IMR-90 (cell line): ENCODE data around the gene RAP1A. TPM values are rescaled to one million over a fixed set of nuclear protein-coding genes. Genes with fewer than 3 reads are reported as not detected.

Experiments used
- ATAC-seq: fragments of 200-7000 bp; cut with Tn5 transposase; 2 replicates; pipeline ENCODE4 v1.9.1; 2020; ENCODE audit warnings: low read depth, mild to moderate bottlenecking, moderate library complexity
- BruUV-seq: library from RNA; stranded (reverse); fragments of 400-500 nt; replicated peaks from 2 replicates; lab custom pipeline; 2021; lab: Mats Ljungman, UMichigan
- CTCF ChIA-PET: fragments of 300-600 bp; formaldehyde crosslinking; extraction: SDS; loops from one replicate; lab custom pipeline; 2021; ENCODE audit warnings: antibody characterized with exemption; lab: Yijun Ruan, JAX
- POLR2A ChIA-PET: fragments of 300-600 bp; sonication (Branson Sonifier 250); formaldehyde crosslinking; loops from one replicate; lab custom pipeline; 2022; ENCODE audit warnings: antibody characterized with exemption; ENCODE audit not compliant: unreplicated experiment; lab: Charles Lee
- DNase-seq: peaks from one replicate; pipeline ENCODE4 v3.0.0; 2013
- H2AFZ ChIP-seq: replicated peaks from 2 replicates; pipeline ENCODE3; 2013; ENCODE audit warnings: low read length, mild to moderate bottlenecking; ENCODE audit not compliant: poor library complexity
- H2AK5ac ChIP-seq: 2 replicates; pipeline ENCODE4 v1.6.1; 2013; ENCODE audit warnings: low read depth, low read length, inconsistent platforms
- H2AK9ac ChIP-seq: replicated peaks from 2 replicates; pipeline ENCODE3; 2013; ENCODE audit warnings: mild to moderate bottlenecking, low read depth, low read length, moderate library complexity; ENCODE audit not compliant: poor library complexity
- H2BK120ac ChIP-seq: 2 replicates; pipeline ENCODE4 v1.6.1; 2013; ENCODE audit warnings: low read depth, low read length, inconsistent platforms
- H2BK15ac ChIP-seq: 3 replicates; pipeline ENCODE4 v1.6.1; 2013; ENCODE audit warnings: low read depth, low read length, inconsistent platforms
- H2BK20ac ChIP-seq: 2 replicates; pipeline ENCODE4 v1.6.1; 2013; ENCODE audit warnings: low read depth, mild to moderate bottlenecking, inconsistent platforms, low read length, moderate library complexity
- H2BK5ac ChIP-seq: 2 replicates; pipeline ENCODE4 v1.6.1; 2013; ENCODE audit warnings: mild to moderate bottlenecking, low read depth, low read length, inconsistent platforms; ENCODE audit not compliant: poor library complexity, severe bottlenecking
- H3K14ac ChIP-seq: replicated peaks from 2 replicates; pipeline ENCODE4 v1.6.1; 2013; ENCODE audit warnings: low read depth, low read length, inconsistent platforms
- H3K18ac ChIP-seq: 2 replicates; pipeline ENCODE4 v1.6.1; 2013; ENCODE audit warnings: low read depth, low read length, control low read depth
- H3K23ac ChIP-seq: 2 replicates; pipeline ENCODE4 v1.6.1; 2013; ENCODE audit warnings: low read depth, low read length, inconsistent platforms
- H3K27ac ChIP-seq: 2 replicates; pipeline ENCODE4 v1.5.1; 2013; ENCODE audit warnings: mild to moderate bottlenecking, control low read depth, low read length; ENCODE audit not compliant: insufficient read depth
- H3K27me3 ChIP-seq: 2 replicates; pipeline ENCODE4 v1.6.1; 2013; ENCODE audit warnings: low read length; ENCODE audit not compliant: control insufficient read depth, insufficient read depth
- H3K36me3 ChIP-seq: 2 replicates; pipeline ENCODE4 v1.6.1; 2013; ENCODE audit warnings: low read length, mixed read lengths; ENCODE audit not compliant: control insufficient read depth, insufficient read depth
- H3K4ac ChIP-seq: 2 replicates; pipeline ENCODE4 v1.6.1; 2013; ENCODE audit warnings: low read depth, low read length, inconsistent platforms
- H3K4me1 ChIP-seq: 2 replicates; pipeline ENCODE4 v1.6.1; 2013; ENCODE audit warnings: low read length, mixed read lengths; ENCODE audit not compliant: control insufficient read depth, insufficient read depth
- H3K4me2 ChIP-seq: 2 replicates; pipeline ENCODE4 v1.6.1; 2013; ENCODE audit warnings: low read depth, mild to moderate bottlenecking, control low read depth, low read length, moderate library complexity
- H3K4me3 ChIP-seq: 2 replicates; pipeline ENCODE4 v1.5.1; 2013; ENCODE audit warnings: low read depth, mild to moderate bottlenecking, control low read depth, low read length, moderate library complexity; ENCODE audit not compliant: insufficient read depth
- H3K56ac ChIP-seq: 2 replicates; pipeline ENCODE4 v1.6.1; 2013; ENCODE audit warnings: low read length, inconsistent platforms; ENCODE audit not compliant: insufficient read depth; ENCODE audit errors: extremely low read depth
- H3K79me1 ChIP-seq, 2 experiments: 2 replicates each; pipeline ENCODE4 v1.6.1; 2013; ENCODE audit warnings: low read length in 2 of 2, inconsistent platforms in 1 of 2, low read depth in 1 of 2
- H3K9ac ChIP-seq: 2 replicates; pipeline ENCODE4 v1.6.1; 2013; ENCODE audit warnings: low read depth, low read length, control low read depth
- H3K9me1 ChIP-seq: 2 replicates; pipeline ENCODE4 v1.6.1; 2013; ENCODE audit warnings: low read length, inconsistent platforms; ENCODE audit not compliant: insufficient read depth
- H3K9me3 ChIP-seq: 2 replicates; pipeline ENCODE4 v1.6.1; 2013; ENCODE audit warnings: low read length; ENCODE audit not compliant: control insufficient read depth, insufficient read depth
- H4K20me1 ChIP-seq: 2 replicates; pipeline ENCODE4 v1.6.1; 2013; ENCODE audit warnings: low read length, inconsistent platforms; ENCODE audit not compliant: insufficient read depth
- H4K5ac ChIP-seq: 2 replicates; pipeline ENCODE4 v1.6.1; 2013; ENCODE audit warnings: mild to moderate bottlenecking, low read depth, low read length, control low read depth
- H4K8ac ChIP-seq, 2 experiments: 2 replicates each; pipeline ENCODE4 v1.6.1; 2013; ENCODE audit warnings: low read depth in 2 of 2, low read length in 2 of 2, control low read depth in 1 of 2, inconsistent platforms in 1 of 2
- H4K91ac ChIP-seq: 2 replicates; pipeline ENCODE4 v1.6.1; 2013; ENCODE audit warnings: low read depth, low read length, inconsistent platforms; ENCODE audit not compliant: insufficient read depth
- CHD1 ChIP-seq: IDR thresholded peaks from 2 replicates; pipeline ENCODE4 v1.6.1; 2012; ENCODE audit warnings: low read depth, low read length, improper control_type of control experiment
- ELK1 ChIP-seq: fragments of 150-350 bp; IDR thresholded peaks from 2 replicates; pipeline ENCODE4 v1.6.1; 2016; ENCODE audit warnings: low read depth, mild to moderate bottlenecking, low read length, moderate library complexity, borderline replicate concordance
- MAZ ChIP-seq: IDR thresholded peaks from 2 replicates; pipeline ENCODE4 v1.6.1; 2012; ENCODE audit warnings: low read depth, mild to moderate bottlenecking, low read length, improper control_type of control experiment, moderate library complexity, borderline replicate concordance
- MXI1 ChIP-seq: IDR thresholded peaks from 2 replicates; pipeline ENCODE4 v1.6.1; 2012; ENCODE audit warnings: low read depth, mild to moderate bottlenecking, low read length, moderate library complexity, borderline replicate concordance
- NFE2L2 ChIP-seq: fragments of 150-350 bp; IDR thresholded peaks from 2 replicates; pipeline ENCODE4 v1.6.1; 2016; ENCODE audit warnings: low read depth, mild to moderate bottlenecking, low read length
- SMC3 ChIP-seq: fragments of 150-350 bp; IDR thresholded peaks from 2 replicates; pipeline ENCODE4 v1.6.1; 2016; ENCODE audit warnings: low read depth, mild to moderate bottlenecking, antibody characterized with exemption, low read length, moderate library complexity
- WGBS, 2 experiments: methylation state at CpG; one replicate each; pipeline versions ENCODE4 v1.1.5 to v1.1.7; 2013; ENCODE audit warnings: missing lambda C conversion rate in 2 of 2; ENCODE audit not compliant: insufficient read length in 1 of 2; ENCODE audit errors: extremely low coverage in 2 of 2; 5-methylcytosine and 5-hydroxymethylcytosine counted together
- dilution Hi-C: fragments of 300-500 bp; cut with HindIII; formaldehyde crosslinking; loops from one replicate; pipeline ENCODE4 v1.14.3; 2018; ENCODE audit warnings: low sequenced_read_pairs; ENCODE audit not compliant: unreplicated experiment
- in situ Hi-C: fragments of 300-500 bp; cut with MboI; formaldehyde crosslinking; loops from 3 replicates; pipeline ENCODE4 v1.14.3; 2019; ENCODE audit warnings: low sequenced_read_pairs, inconsistent platforms, mixed read lengths
- intact Hi-C: fragments of 100-400 bp; cut with micrococcal nuclease; formaldehyde crosslinking; loops from 2 replicates; pipeline ENCODE4 v1.10.0; 2022
- polyA plus RNA-seq, 3 experiments: library from polyadenylated mRNA; depleted of rRNA; stranded (reverse); fragments of >200 nt; gene quantifications; 2 replicates each; pipeline ENCODE4 v1.2.3, GENCODE V29; 2012; ENCODE audit warnings: low replicate concordance in 1 of 3
- total RNA-seq: library from RNA; depleted of rRNA; stranded (reverse); fragments of >200 nt; gene quantifications from 2 replicates; pipeline ENCODE4 v1.2.3, GENCODE V29; 2012

The RAP1A gene
- total and polyA plus RNA-seq, 2 of the 4 experiments (the other 2 are of a cell fraction): 18.1 to 43.6 TPM

GRCh38 chr1:111738133-111738435, 118.5 kb downstream of the RAP1A start (continued):
- TF ChIP-seq ELK1: no peak
- TF ChIP-seq CHD1: no peak

- intact Hi-C loops (no loop called here), in situ Hi-C loops (no loop called here)
- BruUV-seq: no TSS peak
Measured at GRCh38 chr1:111738436-111739193, 119.0 kb downstream of the RAP1A start.

More at GRCh38 chr1:111738436-111739193, 119.0 kb downstream of the RAP1A start:
- no peak overlapping the region for H2AK5ac ChIP-seq
- H2AK9ac ChIP-seq: peak overlapping the region; percentile 89
- peak overlapping the region; percentile 67 to 68; a peak in 2 of 4 replicates for H4K8ac ChIP-seq
- peak overlapping the region; percentile 72 for H3K27ac ChIP-seq
- H3K36me3 ChIP-seq: no peaks in the 10 kb centered on the region
- peaks cover 18 to 54% of the 10 kb centered on the region in 2 experiments; a peak in 2 of 4 replicates for H3K79me1 ChIP-seq
- peaks cover 38% of the 10 kb centered on the region for H3K4me1 ChIP-seq
- H3K18ac ChIP-seq: peak overlapping the region; percentile 59
- H3K4ac ChIP-seq: peak overlapping the region; percentile 90
- dilution Hi-C loops: no loop called here
- peaks cover 47% of the 10 kb centered on the region for H3K9me1 ChIP-seq
- H3K9me3 ChIP-seq: no peaks in the 10 kb centered on the region
- H4K91ac ChIP-seq: peak overlapping the region; percentile 86
- peak overlapping the region; percentile 22; the same call in 1 of the 2 replicates for H4K5ac ChIP-seq
- ChIA-PET POLR2A (no interaction called here), CTCF (interaction anchor here (0.9 to 1.3 kb wide), 3 partner anchors 16 to 127 kb away, joined by 3 to 6 read pairs (median 3); no protein-coding TSS in a partner anchor)
- peak; percentile 49 for DNase-seq
- peak overlapping the region; percentile 58 for H3K23ac ChIP-seq
- H3K4me2 ChIP-seq: peak overlapping the region; percentile 90
- peak overlapping the region; percentile 65 for H3K4me3 ChIP-seq
- peak overlapping the region; percentile 82 for H3K9ac ChIP-seq
- H3K56ac ChIP-seq: peak overlapping the region; percentile 81
- H2BK120ac ChIP-seq: peak overlapping the region; percentile 47; the same call in 1 of the 2 replicates
- H2BK15ac ChIP-seq: no peak overlapping the region
- ATAC-seq: peak; percentile 31
- peak overlapping the region; percentile 33; the same call in 1 of the 2 replicates for H2BK20ac ChIP-seq
- TF ChIP-seq MAZ (peak; percentile 62; the same call in 1 of the 2 replicates), SMC3 (no peak), CHD1 (0 out of 2 replicates have a peak, but pooled peaks have one; percentile 56), ELK1 (no peak), NFE2L2 (no peak), MXI1 (no peak)
- WGBS, 2 experiments: 4% methylated on average over 38 of the region's 61 CpGs; no CpG with 5 or more reads in 1 of the 2 experiments
- H4K20me1 ChIP-seq: peaks cover 9% of the 10 kb centered on the region; the same call in 1 of the 2 replicates
- peak overlapping the region; percentile 77 for H3K14ac ChIP-seq
- H3K27me3 ChIP-seq: no peaks in the 10 kb centered on the region
- peak overlapping the region; percentile 85 for H2BK5ac ChIP-seq
- peak overlapping the region; percentile 92 for H2AFZ ChIP-seq
